GOT3 (cell line): ENCODE results near the gene GNAT3.

ENCODE experiments used
- DNase-seq: peaks from one replicate; lab custom pipeline; 2025; ENCODE audit warnings: mixed read lengths; lab: John Stamatoyannopoulos, UW

Gene GNAT3

GRCh38 chr7:80499350-80499953 lies 12.4 kb downstream of the GNAT3 start:
- DNase-seq, result no peak

DNA sequence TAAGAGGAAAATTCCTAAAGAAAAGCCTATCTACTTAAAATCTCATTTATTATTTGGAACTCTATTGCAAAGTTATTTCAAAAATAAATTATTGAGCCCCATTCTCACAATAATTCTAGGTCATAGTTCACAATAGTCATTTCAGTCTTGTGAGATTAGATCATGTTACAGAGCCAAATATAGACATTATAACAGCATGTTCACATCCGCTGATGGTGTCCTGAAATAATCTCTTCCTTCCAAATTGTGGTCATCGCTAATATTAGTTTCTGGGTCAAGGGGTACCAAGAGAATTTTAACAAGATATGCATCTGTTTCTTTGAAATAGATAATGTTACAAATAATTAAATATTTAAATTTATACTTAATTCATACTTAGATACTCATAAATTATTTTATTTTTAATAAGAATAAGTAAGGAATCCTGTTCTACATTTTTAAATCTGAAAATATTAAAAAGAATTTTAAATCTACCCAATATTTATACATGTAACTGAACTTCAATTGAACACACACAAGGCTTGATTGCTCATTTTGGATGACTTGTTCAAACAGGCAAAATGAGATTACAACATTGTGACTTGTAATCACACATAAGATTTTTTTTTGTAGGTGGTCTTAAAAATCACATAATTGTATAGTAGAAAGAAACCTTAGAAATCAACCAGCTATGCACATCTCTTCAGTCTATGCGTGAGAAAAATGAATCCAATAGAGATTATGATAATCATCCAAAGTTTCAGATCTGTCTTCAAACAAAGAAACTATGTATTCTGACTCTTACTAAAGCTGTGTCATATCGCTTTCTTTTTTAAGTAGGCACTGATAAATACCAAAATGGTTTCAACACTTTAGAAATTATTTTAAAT lies 13.1 kb downstream of the GNAT3 start:
- no peak for DNase-seq

- DNase-seq, result no peak
These were observed 15.3 kb downstream of the GNAT3 start for GRCh38 chr7:80496586-80496985.

GRCh38 chr7:80493121-80493849 lies 18.6 kb downstream of the GNAT3 start:
- no peak for DNase-seq

DNA sequence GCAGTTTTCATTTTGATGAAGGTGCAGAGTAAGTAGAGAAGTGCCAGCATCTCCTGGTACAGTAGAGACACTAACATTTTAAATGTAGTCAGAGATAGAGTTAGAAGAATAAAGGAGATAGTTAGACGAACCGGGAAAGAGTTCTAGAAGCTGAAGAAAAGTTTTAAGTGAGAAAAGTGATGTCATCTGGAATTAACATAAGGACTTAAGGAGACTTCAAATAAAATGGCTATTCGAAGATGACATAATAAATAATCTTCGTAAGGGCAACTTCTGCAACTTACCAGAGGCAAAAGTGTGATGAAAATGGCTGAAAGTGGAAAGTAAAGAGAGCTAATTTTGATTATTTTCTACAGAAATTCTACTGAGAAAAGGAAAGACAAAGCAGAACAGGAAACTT lies 20.4 kb downstream of the GNAT3 start:
- DNase-seq, result no peak

GRCh38 chr7:80488851-80489370 lies 23.0 kb downstream of the GNAT3 start:
- DNase-seq, result no peak

GRCh38 chr7:80488406-80488805 lies 23.5 kb downstream of the GNAT3 start:
- DNase-seq, result no peak

DNA sequence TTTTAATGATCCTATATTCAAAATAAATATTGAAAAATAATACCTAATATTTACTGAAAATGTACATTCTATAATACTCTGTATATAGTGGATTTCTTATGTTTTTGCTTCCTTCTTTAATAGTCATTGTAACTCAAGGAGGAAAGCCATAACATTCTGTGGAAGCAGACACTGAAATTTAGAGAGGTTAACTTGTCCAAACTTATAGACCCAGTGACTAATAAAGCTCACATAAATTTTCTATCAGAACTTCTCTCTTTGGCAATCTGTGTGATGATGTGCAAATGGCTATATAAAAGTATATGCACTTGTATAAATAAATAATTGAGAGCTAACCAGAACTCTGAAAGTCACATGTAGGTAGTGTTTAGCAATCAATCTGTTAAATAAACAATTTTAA lies 26.1 kb downstream of the GNAT3 start:
- no peak for DNase-seq

GRCh38 chr7:80482950-80483349 lies 28.9 kb downstream of the GNAT3 start:
- no peak for DNase-seq

DNA sequence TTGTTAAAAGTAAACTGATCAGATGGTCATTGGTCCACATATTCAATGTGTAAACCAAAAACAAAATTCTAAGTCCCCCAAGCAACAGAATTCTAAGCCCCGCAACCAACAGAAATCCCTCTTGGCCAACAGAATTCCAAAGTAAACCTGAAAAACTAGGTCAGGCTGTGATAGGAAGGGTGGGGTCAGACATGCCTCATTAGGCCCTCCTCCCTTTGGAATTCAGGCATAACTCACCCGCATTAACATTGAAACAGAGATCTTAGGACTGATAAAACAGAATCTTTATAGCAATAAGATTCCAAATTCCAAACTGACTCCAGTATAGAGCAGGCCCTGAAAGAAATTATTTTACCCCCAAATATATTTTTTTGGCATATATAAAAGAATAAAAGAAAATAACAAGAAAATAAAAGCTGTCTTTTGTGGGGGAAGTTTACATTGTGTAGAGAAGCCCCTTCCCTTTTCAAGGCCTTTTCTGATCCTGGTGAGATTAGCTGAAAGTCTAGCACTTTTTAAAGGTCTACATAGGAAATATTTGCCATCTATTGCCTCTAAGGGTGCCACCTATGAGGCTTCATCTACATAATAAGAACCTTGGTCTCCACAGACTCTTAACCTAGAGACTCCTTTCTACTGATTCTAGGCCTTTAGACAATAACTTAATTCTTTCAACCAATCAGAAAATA lies 30.5 kb downstream of the GNAT3 start:
- no peak for DNase-seq

- no peak for DNase-seq
These were observed 31.3 kb downstream of the GNAT3 start for GRCh38 chr7:80480566-80480965.

DNA sequence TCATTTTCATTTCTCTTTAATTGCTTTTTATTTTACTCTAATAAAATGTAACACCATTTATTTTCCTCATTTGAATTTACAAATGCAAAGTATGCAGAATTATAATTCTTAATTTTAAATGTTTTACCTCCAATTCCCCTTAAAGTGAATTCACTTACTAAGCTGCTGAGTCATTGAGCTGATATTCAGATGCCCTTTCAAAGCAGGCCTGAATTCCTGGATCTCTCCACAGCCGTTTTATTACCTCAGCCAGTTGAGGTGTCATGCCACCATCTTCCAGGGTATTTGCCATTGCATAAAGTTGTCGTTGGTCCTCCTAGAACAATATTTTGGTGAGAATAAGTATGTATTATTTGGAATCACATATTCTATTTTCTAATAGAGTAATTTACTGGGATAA lies 33.2 kb downstream of the GNAT3 start:
- DNase-seq, result no peak

- no peak for DNase-seq
These were observed 35.8 kb downstream of the GNAT3 start for GRCh38 chr7:80476035-80476434.

DNA sequence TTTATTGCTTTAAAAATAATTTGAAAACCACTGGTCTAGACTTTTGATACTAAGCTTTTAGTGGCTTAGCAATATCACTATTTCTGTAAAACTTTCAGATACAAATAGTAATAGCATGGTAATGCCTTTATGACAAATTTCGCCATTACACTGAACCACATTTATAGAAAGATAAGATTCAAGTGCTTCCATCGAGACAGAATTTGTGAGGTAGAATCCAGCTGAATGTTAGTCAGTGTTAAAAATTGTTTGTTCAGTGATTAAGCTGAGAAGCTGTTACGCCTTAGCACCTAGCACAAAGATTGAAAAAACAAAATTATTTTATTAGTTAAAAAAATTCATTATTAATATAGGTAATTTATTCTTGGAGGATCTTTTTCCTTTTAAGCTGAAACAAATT lies 36.5 kb downstream of the GNAT3 start:
- no peak for DNase-seq

- no peak for DNase-seq
These were observed 38.1 kb downstream of the GNAT3 start for GRCh38 chr7:80473751-80474150.

GRCh38 chr7:80472491-80473200 lies 39.2 kb downstream of the GNAT3 start:
- DNase-seq, result no peak

DNA sequence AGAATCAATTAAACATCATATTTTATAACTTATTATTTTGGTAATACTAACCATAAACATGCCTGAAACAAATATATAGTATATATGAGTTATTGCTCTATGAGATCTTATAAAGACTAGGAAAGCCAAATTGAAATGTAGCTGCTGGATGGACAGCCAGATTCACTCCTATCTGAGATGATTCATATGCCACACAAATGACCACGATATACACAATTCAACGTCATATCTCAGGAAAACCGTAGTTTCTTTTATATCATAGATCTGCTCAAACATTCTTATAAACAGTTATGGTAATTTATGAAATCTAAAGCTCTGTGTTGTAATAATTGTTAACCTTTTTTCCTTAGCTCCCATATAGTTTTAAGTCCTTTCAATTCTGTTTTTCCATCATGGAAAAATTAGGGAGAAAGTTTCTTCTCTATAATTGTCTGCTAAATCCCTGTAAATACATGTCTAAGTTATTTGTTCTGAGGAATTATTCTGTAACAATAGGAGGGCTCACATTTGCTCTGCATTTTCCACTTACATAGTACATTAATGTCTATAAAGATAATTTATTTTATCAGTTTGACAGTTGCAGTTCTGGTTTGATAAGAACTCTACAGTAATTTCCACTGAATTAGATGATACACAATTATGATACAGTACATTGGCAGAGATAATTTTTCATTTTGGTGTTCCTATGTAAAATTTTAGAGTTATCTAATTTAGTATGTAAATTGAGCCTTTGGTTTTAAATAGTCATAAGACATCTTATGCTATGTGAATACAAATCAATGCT lies 42.7 kb downstream of the GNAT3 start:
- DNase-seq, result no peak

- no peak for DNase-seq
These were observed 44.8 kb downstream of the GNAT3 start for GRCh38 chr7:80467069-80467468.

DNA sequence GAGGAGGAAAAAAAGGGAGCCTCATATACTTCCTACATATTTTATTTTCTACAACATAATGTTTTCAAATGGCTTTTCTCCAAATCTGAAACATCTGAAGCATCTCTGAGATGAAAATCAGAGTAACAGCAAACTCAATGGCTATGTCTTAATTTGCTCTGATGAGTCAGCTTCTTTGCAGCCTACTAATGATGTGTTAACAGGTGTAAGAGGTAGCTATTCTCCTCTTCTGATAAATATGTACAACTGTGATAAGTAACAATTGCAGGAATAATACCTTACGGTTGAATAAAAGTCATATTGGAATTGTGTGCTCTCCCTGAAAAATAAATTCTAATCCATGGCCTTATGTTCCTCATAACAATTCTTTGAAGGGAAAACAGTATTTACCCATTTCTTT lies 45.2 kb downstream of the GNAT3 start:
- no peak for DNase-seq

GRCh38 chr7:80464211-80464610 lies 47.7 kb downstream of the GNAT3 start:
- no peak for DNase-seq
